HL-60 (cell line): Measurements from ENCODE around the gene C2orf80.

Experiments used
- DNase-seq, 2 experiments: peaks; one replicate each; pipeline ENCODE4 v3.0.0-alpha.2; 2010 to 2020; ENCODE audit warnings: low read depth in 1 of 2, low spot score in 1 of 2
- H3K27ac ChIP-seq: fragments of 250-450 bp; sonication (Bioruptor Pico); replicated peaks from 2 replicates; pipeline ENCODE4 v1.5.1; 2020; ENCODE audit warnings: mild to moderate bottlenecking, moderate library complexity
- H3K27me3 ChIP-seq: fragments of 250-450 bp; sonication (Bioruptor Pico); 2 replicates; pipeline ENCODE4 v1.5.1; 2021; ENCODE audit warnings: mild to moderate bottlenecking, moderate library complexity; ENCODE audit not compliant: insufficient read depth, poor library complexity, severe bottlenecking
- H3K4me3 ChIP-seq: replicated peaks from 2 replicates; pipeline ENCODE4 v1.5.1; 2011; ENCODE audit warnings: mild to moderate bottlenecking, control low read depth, low read length; ENCODE audit not compliant: insufficient read depth
- CTCF ChIP-seq: IDR thresholded peaks from one replicate; pipeline ENCODE4 v1.5.1; 2011; ENCODE audit warnings: low read length, control low read depth, inconsistent platforms; ENCODE audit not compliant: insufficient read depth
- GABPA ChIP-seq: IDR thresholded peaks from 2 replicates; pipeline ENCODE4 v1.6.1; 2012; ENCODE audit warnings: low read depth
- POLR2AphosphoS5 ChIP-seq: IDR thresholded peaks from 2 replicates; pipeline ENCODE4 v1.6.1; 2012; ENCODE audit warnings: low read depth
- SPI1 ChIP-seq: IDR thresholded peaks from 2 replicates; pipeline ENCODE4 v1.6.1; 2012; ENCODE audit warnings: low read depth, mild to moderate bottlenecking, borderline replicate concordance
- TF ChIP-seq, protein P1 (sequence below): IDR thresholded peaks from 2 replicates; pipeline ENCODE4 v1.6.1; 2012; ENCODE audit warnings: low read depth; ENCODE audit not compliant: insufficient replicate concordance

C2orf80 gene

DNA sequence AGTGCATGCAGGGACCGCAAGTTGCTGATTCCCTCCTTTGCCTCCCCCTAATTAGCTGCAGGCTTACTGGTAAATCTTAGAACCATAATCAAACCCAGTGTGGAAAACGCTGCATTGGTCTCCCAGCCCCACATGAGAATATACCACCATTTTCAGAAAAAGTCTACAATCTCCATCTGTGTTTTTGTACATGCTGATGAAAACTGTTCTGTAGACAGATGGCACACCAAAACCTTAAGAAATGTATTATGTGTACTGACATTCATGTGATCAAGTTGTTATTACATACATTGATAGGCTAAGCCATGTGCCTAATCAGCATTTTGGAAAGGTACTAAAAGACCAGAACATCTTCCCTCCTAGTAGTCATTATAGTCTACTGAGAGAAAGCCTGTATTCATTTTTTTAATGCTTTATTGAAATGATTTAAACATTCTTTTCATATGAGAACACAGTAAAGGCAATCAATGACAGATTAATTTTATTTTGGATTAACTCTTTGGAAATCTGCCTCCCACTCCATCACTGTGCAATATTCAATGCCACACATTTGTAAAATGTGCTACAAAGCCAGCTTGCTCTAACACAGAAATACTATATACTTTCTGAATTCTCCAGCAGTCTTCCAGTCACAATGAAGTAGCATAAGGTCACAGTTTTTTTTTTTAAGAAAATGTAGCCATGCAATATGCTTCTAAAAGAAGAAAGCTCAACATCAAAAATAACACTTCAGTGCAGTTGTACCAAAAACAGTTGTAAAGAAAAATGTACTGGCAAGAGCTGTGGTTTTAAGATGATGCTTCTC, 24.7 kb downstream of the C2orf80 start:
- Histone ChIP-seq H3K4me3 (no peak overlapping the region), H3K27ac (no peak overlapping the region), H3K27me3 (no peaks in the 10 kb centered on the region)
- DNase-seq = no peak
- TF ChIP-seq CTCF (no peak), GABPA (no peak), SPI1 (no peak), POLR2AphosphoS5 (no peak)
- TF ChIP-seq, protein P1, sequence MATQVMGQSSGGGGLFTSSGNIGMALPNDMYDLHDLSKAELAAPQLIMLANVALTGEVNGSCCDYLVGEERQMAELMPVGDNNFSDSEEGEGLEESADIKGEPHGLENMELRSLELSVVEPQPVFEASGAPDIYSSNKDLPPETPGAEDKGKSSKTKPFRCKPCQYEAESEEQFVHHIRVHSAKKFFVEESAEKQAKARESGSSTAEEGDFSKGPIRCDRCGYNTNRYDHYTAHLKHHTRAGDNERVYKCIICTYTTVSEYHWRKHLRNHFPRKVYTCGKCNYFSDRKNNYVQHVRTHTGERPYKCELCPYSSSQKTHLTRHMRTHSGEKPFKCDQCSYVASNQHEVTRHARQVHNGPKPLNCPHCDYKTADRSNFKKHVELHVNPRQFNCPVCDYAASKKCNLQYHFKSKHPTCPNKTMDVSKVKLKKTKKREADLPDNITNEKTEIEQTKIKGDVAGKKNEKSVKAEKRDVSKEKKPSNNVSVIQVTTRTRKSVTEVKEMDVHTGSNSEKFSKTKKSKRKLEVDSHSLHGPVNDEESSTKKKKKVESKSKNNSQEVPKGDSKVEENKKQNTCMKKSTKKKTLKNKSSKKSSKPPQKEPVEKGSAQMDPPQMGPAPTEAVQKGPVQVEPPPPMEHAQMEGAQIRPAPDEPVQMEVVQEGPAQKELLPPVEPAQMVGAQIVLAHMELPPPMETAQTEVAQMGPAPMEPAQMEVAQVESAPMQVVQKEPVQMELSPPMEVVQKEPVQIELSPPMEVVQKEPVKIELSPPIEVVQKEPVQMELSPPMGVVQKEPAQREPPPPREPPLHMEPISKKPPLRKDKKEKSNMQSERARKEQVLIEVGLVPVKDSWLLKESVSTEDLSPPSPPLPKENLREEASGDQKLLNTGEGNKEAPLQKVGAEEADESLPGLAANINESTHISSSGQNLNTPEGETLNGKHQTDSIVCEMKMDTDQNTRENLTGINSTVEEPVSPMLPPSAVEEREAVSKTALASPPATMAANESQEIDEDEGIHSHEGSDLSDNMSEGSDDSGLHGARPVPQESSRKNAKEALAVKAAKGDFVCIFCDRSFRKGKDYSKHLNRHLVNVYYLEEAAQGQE = no peak

DNA sequence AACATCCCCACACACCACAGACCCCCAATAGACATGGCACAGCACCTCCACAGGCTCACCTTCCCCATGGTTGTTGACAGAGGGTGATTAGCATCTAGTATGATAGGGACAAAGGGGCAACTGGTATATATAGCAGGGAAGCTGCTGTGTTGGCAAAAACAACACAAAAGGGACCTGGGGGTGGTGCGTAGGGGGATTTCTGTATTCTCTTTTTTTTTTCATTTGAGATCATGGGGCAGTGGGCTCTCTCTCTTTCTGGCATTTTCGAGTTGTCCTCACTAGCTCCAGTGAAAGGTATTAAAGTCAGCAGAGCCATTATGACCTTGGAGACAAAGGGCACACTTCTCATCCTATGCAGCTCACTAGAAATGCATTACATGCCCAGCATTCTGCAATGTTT, 26.3 kb downstream of the C2orf80 start, which contains the start of gene CRYGA:
CRYGA (minus strand) TSS at position 101 of the 400 bp plus-strand sequence; CDS start at position 68, 33 bp downstream.
- H3K4me3 ChIP-seq = no peak within 1 kb of the TSS
- no peak for TF ChIP-seq CTCF
- TF ChIP-seq, protein P1 = no peak
- TF ChIP-seq GABPA = no peak
- no peak for TF ChIP-seq POLR2AphosphoS5
- no peak for TF ChIP-seq SPI1
- H3K27ac ChIP-seq = no peak within 1 kb of the TSS

DNA sequence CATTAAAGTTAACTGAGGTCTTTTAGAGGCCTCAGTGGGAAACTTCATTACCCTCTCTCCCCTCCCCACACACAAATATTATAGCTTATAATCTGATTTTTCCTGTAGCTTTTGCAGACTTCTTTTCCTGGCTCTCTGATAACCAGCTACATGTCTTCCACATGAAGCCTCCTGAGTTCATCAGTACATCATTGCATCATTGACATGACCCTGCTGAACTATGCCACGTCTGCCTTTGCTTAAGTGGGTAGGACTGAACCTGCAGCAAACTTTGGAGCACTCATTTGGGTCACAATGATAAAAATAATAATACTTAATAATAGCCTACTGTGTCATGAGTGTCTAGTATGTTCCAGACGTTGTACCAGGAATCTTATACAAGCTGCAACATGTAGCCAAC, 33.4 kb downstream of the C2orf80 start:
- TF ChIP-seq CTCF = no peak
- no peak for TF ChIP-seq SPI1
- no peak for DNase-seq
- Histone ChIP-seq H3K27me3 (no peaks in the 10 kb centered on the region), H3K4me3 (no peak overlapping the region), H3K27ac (no peak overlapping the region)

More for the DNA sequence above, 26.3 kb downstream of the C2orf80 start, which contains the start of gene CRYGA:
- H3K27me3 ChIP-seq = no peaks in the 10 kb centered on the region
- no peak for DNase-seq

DNA sequence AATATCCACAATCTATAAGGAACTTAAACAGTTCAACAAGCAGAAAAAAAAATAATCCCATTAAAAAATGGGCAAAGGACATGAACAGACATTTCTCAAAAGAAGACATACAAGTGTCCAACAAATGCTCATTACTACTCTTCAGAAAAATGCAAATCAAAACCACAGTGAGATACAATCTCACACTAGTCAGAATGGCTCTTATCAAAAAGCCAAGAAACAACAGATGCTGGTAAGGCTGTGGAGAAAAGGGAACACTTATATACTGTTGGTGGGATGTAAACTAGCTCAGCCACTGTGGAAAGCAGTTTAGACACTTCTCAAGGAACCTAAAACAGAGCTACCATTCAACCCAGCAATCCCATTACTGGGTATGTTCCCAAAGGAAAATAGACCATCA, 36.7 kb downstream of the C2orf80 start:
- Histone ChIP-seq H3K27me3 (no peaks in the 10 kb centered on the region), H3K4me3 (no peak overlapping the region), H3K27ac (no peak overlapping the region)
- DNase-seq = no peak
- TF ChIP-seq SPI1 = no peak
- TF ChIP-seq, protein P1 = no peak
- TF ChIP-seq GABPA = no peak
- no peak for TF ChIP-seq POLR2AphosphoS5
- no peak for TF ChIP-seq CTCF
